Glutamatergic neuron (in vitro differentiated cells): ENCODE results near the gene B3GLCT. TPM values are rescaled to one million over a fixed set of nuclear protein-coding genes. Genes with fewer than 3 reads are reported as not detected.

Experiments used
- DNase-seq: peaks from one replicate; pipeline ENCODE4 v3.0.0; 2022
- H3K27ac Mint-ChIP-seq: one replicate; pipeline ENCODE4 v1.8.0; 2020; ENCODE audit warnings: mild to moderate bottlenecking, mixed read lengths, inconsistent platforms; ENCODE audit not compliant: unreplicated experiment
- H3K27me3 Mint-ChIP-seq: one replicate; pipeline ENCODE4 v1.8.0; 2020; ENCODE audit warnings: mild to moderate bottlenecking, moderate library complexity, mixed read lengths, inconsistent platforms; ENCODE audit not compliant: unreplicated experiment
- H3K36me3 Mint-ChIP-seq: one replicate; pipeline ENCODE4 v1.8.0; 2020; ENCODE audit warnings: mild to moderate bottlenecking, mixed read lengths, inconsistent platforms; ENCODE audit not compliant: unreplicated experiment
- H3K4me1 Mint-ChIP-seq: one replicate; pipeline ENCODE4 v1.8.0; 2020; ENCODE audit warnings: mild to moderate bottlenecking, low read depth, mixed read lengths, inconsistent platforms; ENCODE audit not compliant: unreplicated experiment
- H3K4me3 Mint-ChIP-seq: one replicate; pipeline ENCODE4 v1.8.0; 2020; ENCODE audit warnings: mild to moderate bottlenecking, mixed read lengths, inconsistent platforms; ENCODE audit not compliant: unreplicated experiment
- H3K9me3 Mint-ChIP-seq: one replicate; pipeline ENCODE4 v1.8.0; 2020; ENCODE audit warnings: mild to moderate bottlenecking, moderate library complexity, mixed read lengths, inconsistent platforms; ENCODE audit not compliant: unreplicated experiment
- total RNA-seq: library from RNA; stranded (reverse); fragmentation: NEBNext Ultra II Directional; extraction: Animal tissue kit (Norgen Biotek cat#: 25700); gene quantifications from one replicate; pipeline ENCODE4 v1.2.1, GENCODE V29; 2021; ENCODE audit not compliant: unreplicated experiment
- TF ChIP-seq, protein P1 (sequence below): fragments of 200-600 bp; sonication (generic); IDR thresholded peaks from one replicate; pipeline ENCODE4 v1.5.0; 2021; ENCODE audit not compliant: partially characterized antibody, unreplicated experiment

The B3GLCT gene
- total RNA-seq, 1 donor from 2014 or later, result 11.6 TPM

DNA sequence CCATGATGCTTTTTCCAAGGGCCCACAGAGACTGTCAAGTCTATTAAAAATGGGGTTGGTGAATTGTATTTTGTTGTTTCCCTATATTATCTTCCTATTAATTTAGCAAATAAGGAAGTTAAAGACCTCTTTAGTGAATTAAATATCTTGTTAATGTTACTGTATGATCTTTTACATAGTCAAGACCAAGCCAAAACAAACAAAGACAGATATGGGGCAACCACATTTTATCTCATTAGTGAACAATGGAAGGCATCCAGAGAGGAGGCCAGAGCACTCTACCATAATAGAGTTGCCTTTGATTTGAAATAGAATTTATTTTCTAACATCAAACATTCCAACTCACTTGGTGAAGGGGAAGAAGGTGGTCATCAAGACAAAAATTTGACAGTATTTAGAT lies 169.4 kb downstream of the B3GLCT start:
- Mint-ChIP-seq H3K27ac (no peak overlapping the region), H3K9me3 (no peaks in the 10 kb centered on the region), H3K27me3 (no peaks in the 10 kb centered on the region), H3K36me3 (peaks cover 8% of the 10 kb centered on the region), H3K4me3 (no peak overlapping the region), H3K4me1 (no peaks in the 10 kb centered on the region)
- no peak for DNase-seq
- TF ChIP-seq, protein P1, sequence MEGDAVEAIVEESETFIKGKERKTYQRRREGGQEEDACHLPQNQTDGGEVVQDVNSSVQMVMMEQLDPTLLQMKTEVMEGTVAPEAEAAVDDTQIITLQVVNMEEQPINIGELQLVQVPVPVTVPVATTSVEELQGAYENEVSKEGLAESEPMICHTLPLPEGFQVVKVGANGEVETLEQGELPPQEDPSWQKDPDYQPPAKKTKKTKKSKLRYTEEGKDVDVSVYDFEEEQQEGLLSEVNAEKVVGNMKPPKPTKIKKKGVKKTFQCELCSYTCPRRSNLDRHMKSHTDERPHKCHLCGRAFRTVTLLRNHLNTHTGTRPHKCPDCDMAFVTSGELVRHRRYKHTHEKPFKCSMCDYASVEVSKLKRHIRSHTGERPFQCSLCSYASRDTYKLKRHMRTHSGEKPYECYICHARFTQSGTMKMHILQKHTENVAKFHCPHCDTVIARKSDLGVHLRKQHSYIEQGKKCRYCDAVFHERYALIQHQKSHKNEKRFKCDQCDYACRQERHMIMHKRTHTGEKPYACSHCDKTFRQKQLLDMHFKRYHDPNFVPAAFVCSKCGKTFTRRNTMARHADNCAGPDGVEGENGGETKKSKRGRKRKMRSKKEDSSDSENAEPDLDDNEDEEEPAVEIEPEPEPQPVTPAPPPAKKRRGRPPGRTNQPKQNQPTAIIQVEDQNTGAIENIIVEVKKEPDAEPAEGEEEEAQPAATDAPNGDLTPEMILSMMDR, result no peak

DNA sequence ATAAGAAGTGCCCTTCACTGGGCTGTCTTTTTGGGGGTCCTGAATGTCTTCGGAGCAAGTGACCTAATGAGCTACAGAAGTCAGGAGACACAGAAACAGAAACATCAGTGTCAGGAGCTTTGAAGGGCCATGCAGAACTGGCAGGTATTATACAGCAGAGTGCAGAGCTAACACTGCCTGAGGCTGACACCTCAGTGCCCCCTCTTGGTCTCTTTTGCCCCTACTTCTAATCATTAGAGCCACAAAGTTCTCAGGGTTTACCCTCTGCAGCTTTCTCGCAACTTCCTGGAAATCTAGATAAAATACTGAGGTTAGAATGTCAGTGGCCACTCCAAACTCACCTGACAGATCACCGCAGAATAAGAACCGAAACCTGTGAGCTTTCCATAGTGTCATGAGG lies 172.7 kb downstream of the B3GLCT start:
- H3K36me3 Mint-ChIP-seq, result no peaks in the 10 kb centered on the region
- no peak for DNase-seq
- H3K4me3 Mint-ChIP-seq, result no peak overlapping the region
- TF ChIP-seq, protein P1, result no peak
- H3K27me3 Mint-ChIP-seq, result no peaks in the 10 kb centered on the region
- no peaks in the 10 kb centered on the region for H3K4me1 Mint-ChIP-seq
- H3K27ac Mint-ChIP-seq, result no peak overlapping the region
- no peaks in the 10 kb centered on the region for H3K9me3 Mint-ChIP-seq

DNA sequence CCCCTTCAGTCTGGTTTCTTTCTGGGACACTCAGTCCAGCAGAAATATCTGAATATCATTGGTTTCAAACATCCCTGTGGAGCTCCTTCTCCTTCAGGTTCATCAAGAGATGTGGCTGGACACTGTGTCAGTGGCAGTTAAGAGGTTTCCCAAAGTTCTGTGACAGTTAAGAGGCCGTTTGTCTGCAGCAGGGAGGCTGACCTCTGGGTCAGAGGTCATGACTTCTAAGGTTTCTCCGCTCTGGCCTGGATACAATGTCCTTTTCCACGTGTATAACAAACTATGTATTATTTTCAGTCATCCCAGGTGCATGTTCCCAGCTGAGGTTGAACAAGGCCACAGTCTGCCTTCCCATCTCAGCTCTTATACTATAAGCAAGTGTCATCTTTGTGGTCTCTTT lies 174.9 kb downstream of the B3GLCT start:
- no peak for DNase-seq
- no peaks in the 10 kb centered on the region for H3K4me1 Mint-ChIP-seq
- H3K27ac Mint-ChIP-seq, result no peak overlapping the region
- H3K4me3 Mint-ChIP-seq, result no peak overlapping the region
- no peaks in the 10 kb centered on the region for H3K27me3 Mint-ChIP-seq
- TF ChIP-seq, protein P1, result no peak
- no peaks in the 10 kb centered on the region for H3K9me3 Mint-ChIP-seq
- H3K36me3 Mint-ChIP-seq, result no peaks in the 10 kb centered on the region

DNA sequence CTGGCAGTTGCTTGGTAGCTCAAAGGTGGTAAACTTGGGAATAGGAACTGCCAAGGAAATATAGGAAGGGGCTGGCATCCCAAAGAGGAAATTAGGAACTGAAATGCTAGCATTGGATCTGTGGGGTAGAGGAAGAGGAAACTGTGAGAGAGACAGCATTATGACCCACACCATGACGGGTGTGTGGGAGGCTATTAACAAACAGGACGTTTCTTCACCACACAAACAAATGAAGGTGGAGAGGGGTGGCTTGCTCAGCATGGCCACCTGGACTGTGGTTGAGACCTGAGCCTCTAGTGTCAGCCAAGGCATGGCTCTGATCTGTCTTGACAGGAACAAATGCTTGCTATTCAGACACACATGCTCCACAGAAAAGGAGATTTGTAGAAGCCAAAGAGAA lies 178.2 kb downstream of the B3GLCT start:
- DNase-seq, result no peak
- Mint-ChIP-seq H3K4me1 (no peaks in the 10 kb centered on the region), H3K9me3 (peaks cover 2% of the 10 kb centered on the region), H3K36me3 (no peaks in the 10 kb centered on the region), H3K27ac (no peak overlapping the region), H3K4me3 (no peak overlapping the region), H3K27me3 (no peaks in the 10 kb centered on the region)
- TF ChIP-seq, protein P1, result no peak

DNA sequence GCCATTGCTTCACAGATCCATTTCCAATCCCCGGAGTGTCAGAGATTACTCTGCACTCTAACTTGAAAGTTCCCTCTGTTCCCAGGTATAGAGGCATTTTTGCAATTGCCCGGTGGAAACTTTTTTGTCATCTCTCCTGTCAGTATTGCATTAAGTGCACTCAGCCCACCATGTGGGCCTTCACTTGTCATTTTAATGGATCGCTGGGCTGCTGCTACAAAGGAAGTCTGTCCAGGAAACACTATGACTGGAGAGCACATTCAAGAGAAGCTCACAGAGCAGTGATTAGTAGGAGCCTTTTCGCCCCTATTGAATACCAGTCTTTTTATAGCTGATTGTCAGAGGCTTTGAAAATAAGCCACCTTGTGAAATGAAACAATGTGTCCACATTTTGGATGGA lies 180.9 kb downstream of the B3GLCT start:
- no peak overlapping the region for H3K4me3 Mint-ChIP-seq
- H3K9me3 Mint-ChIP-seq, result peaks cover 2% of the 10 kb centered on the region
- H3K36me3 Mint-ChIP-seq, result no peaks in the 10 kb centered on the region
- H3K27ac Mint-ChIP-seq, result no peak overlapping the region
- no peaks in the 10 kb centered on the region for H3K27me3 Mint-ChIP-seq
- no peak for DNase-seq
- no peaks in the 10 kb centered on the region for H3K4me1 Mint-ChIP-seq
- TF ChIP-seq, protein P1, result no peak

Other genes starting within 250 kb of the B3GLCT start
- gene HSPH1, start 38.1 kb upstream of the B3GLCT start, total RNA-seq, result 114 TPM